GM19324 (cell line): ENCODE results near the gene CRIP3.
"Not testable (repeated sequence)": the region's sequence is repeated elsewhere in the genome, so short reads cannot be mapped to it uniquely, and the experiment has no call there.

Source experiments
- ATAC-seq: cut with Tn5 transposase; IDR thresholded peaks from one replicate; pipeline ENCODE4 v1.9.1; 2021; ENCODE audit warnings: mild to moderate bottlenecking, moderate library complexity; ENCODE audit not compliant: unreplicated experiment, low FRiP score

CRIP3 gene

DNA sequence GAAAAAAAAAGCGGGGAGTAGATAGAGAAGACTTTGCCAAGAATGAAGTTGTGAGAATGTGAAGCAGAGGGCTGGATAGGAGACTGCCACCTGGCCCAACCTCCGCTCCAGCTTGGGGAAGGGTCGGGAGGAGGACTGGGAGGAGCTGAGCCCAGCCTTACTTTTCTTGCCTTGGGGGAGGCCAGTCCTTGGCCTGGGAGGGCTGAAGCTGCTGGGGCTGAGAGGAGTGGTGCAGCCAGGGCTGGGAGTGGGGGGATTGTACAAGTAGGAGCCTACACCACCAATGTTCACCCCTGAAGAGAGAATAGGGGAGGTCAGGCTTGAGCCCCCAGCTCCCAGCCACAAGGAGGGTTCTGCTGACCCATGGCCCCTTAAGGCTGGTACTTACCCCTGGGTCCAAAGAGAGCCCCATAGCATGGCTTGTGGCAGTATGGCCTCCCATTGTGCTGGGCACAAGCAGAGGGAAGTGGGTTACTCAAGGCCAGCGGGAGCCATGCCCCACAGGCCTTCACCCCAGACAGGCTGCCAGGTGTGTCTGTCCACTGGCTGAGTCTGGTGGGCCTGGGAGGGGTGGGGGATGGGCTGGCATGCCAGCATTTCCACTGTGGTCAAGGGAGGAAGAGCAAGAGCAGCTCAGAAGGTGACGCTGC is 1.1 kb downstream of the CRIP3 start:
- no peak for ATAC-seq

DNA sequence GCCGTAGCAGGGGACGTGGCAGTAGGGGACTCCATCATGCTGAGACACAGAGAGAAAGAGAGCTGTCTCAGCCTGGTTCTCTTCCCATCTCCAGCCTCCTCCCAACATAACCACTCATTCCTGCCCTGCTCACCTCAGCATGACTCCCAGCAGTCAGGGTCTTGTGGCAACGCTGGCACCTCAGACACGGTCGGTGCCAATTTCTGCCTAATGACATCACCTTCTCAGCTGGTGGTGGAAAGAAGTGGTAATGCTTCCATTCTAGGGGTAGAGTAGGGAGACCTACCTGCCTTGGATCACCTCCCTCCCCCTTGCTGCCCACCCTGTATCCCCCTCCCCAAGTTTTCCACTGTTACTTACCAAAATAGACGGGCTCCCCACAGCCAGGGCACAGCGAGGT is 2.5 kb downstream of the CRIP3 start:
- ATAC-seq: no peak

DNA sequence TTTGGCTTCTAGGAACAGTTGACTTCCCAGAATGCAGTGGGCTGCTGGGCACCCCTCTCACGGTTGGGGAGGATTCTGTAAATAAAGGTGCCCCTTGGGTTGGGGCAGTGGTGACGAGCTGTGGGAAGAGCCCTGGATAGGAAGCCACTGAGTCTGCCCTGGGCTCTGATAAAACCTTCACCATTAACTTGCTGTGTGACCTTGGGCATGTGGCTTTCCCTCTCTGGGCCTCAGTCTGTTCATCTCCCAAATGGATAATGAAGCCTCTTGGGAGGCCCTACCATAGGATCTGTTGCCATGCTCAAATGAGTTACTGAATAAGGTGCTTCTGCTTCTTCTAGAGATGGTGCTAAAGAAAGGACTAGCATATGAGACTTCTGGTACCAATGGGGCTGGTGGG is 3.7 kb downstream of the CRIP3 start:
- ATAC-seq: no peak

DNA sequence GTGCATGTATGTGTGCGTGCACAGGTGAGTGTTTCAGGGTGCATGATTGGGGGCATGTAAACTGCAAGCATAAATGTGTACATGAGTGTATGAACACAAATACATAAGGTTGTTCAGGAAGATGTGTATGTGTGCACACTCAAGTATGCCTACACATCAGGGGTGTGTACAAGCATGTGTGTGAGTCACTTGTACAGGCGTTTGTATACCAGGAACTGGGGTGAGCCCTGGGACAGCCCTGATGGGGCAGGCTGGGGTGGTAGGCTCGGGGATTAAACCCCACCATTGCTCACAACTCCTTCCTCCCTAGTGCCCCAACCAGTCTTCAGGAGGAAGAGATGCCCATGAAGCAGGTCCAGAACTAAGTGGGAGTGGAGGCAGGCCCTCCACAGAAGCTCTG is 4.3 kb downstream of the CRIP3 start:
- ATAC-seq: no peak

DNA sequence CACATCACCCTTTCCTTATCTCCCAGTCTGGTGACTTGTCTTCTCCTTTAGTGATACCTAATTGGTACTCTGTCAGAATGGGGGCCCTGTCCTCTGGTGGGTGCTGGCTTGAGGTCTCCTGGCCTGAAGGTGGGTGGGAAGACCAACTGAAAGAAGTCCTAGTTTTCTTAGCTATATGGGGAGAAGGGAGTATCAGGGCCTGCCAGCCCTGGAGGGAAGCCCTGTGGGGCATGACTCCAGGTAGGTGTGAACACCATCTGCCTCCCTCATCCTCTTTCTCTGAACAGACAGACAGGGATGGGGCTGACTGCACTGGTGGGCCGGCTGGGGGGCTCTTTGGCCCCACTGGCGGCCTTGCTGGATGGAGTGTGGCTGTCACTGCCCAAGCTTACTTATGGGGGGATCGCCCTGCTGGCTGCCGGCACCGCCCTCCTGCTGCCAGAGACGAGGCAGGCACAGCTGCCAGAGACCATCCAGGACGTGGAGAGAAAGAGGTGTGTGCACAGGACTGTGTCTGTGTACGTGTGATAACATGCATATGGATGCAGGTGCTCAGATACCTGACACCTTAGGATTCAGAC is 4.8 kb downstream of the CRIP3 start:
- ATAC-seq: no peak

DNA sequence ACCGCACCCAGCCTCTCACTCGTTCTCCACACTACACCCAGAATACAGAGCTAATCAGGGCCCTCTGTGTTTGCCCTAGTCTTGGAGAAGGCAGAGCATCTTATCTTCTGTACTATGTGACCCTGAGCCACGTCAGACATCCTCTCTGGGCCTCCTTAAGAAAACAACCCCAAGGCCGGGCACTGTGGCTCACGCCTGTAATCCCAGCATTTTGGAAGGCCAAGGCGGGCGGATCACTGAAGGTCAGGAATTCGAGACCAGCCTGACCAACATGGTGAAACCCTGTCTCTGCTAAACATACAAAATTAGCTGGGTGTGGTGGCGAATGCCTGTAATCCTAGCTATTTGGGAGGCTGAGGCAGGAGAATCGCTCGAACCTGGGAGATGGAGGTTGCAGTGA is 5.6 kb downstream of the CRIP3 start:
- ATAC-seq: not testable (repeated sequence)

DNA sequence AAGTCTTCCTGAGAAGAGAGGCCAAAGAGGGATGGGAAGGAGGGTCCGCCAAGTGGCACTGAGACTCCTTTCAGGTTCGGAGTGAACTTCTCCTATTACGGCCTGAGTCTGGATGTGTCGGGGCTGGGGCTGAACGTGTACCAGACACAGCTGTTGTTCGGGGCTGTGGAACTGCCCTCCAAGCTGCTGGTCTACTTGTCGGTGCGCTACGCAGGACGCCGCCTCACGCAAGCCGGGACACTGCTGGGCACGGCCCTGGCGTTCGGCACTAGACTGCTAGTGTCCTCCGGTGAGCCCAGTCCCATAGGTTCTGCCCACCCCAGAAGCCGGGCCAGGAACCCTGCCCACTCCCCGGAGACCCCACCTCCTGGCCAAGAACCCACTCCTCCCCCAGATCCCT is 6.5 kb downstream of the CRIP3 start:
- ATAC-seq: no peak

DNA sequence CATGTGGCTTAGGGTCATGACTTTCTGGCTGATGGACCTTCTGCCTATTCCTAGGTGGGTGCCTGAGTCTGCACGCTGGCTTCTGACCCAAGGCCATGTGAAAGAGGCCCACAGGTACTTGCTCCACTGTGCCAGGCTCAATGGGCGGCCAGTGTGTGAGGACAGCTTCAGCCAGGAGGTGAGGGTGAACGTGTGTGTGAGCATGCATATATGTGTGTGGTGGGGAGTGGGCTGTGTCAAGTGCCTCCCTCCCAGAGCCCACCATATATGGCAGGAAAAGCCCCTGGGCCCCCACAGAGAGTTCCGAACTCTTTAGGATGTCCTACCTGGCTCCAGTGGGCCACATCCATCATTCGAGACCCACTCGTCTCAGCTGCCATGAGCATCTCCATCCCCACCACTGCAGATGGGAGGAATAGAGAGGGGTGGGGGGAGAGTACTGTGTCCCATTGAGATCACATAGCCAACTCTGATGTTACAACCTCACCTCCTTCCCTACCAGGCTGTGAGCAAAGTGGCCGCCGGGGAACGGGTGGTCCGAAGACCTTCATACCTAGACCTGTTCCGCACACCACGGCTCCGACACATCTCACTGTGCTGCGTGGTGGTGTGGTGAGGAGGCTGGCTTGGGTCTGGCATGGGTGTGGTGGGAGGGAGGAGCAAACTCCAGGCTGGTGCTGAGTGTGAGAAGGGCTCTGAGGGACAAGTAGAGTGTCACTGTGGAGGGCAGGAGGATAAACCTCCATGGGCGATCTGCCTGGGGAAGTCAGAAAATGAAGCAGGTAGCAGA is 7.3 kb downstream of the CRIP3 start:
- no peak for ATAC-seq

DNA sequence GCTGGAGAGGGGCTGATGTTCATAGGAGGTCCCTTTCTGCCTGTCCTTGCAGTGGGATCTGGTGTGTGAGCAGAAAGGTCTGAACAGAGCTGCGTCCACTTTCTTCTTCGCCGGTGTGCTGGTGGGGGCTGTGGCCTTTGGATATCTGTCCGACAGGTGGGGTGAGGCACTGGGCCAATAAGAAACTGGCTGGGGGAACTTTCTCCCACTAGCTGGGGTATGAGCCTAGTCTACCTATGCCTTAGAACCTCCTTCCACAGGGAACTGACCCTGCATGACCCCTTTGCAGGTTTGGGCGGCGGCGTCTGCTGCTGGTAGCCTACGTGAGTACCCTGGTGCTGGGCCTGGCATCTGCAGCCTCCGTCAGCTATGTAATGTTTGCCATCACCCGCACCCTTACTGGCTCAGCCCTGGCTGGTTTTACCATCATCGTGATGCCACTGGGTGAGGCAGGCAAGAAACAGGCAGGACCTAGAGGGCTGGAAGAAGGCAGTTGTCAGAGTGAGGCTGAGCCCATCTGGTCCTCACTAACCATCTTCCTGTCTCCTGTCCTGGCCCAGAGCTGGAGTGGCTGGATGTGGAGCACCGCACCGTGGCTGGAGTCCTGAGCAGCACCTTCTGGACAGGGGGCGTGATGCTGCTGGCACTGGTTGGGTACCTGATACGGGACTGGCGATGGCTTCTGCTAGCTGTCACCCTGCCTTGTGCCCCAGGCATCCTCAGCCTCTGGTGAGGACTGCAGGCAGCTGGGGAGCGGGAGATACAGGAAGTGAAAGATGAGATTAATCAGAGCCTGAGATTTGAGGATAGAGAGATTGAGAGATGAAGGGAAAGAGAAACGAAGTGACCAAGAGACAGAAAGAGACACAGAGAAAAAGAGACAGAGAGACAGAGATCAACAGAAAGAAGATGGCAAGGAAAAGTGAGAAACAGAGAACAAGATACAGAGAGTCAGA is 9.0 kb downstream of the CRIP3 start:
- no peak for ATAC-seq

DNA sequence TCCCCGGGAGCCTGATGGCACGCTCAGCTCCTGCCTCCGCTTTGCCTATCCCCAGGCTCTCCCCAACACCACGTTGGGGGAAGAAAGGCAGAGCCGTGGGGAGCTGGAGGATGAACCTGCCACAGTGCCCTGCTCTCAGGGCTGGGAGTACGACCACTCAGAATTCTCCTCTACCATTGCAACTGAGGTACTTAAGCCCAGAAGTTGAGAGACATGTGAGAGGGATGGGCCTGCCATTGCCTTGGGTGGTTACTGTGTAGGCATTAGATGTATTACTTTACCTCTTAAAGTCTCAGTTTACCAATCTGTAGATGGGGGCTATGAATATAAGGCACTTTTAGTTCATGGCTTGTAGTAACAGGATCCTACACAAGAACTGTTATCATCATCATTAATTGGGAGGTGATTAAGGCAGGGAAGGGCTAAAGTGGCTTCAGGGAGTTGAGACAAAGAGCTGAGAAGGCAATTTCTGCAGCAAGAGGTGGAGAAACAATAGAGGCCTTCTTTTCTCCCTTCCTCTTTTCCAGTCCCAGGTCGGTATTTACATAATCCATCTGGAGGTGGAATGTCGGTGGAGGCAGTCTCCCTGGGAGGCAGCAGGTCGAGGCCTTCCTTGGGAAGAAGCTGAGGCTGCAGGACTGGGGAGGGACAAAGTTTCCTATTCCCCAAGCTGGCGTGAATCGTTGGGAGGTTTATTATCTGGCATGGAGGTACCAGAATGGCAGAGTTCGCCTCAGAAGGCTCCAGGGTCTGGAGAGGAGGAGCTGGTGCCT is 9.9 kb downstream of the CRIP3 start:
- ATAC-seq: no peak

DNA sequence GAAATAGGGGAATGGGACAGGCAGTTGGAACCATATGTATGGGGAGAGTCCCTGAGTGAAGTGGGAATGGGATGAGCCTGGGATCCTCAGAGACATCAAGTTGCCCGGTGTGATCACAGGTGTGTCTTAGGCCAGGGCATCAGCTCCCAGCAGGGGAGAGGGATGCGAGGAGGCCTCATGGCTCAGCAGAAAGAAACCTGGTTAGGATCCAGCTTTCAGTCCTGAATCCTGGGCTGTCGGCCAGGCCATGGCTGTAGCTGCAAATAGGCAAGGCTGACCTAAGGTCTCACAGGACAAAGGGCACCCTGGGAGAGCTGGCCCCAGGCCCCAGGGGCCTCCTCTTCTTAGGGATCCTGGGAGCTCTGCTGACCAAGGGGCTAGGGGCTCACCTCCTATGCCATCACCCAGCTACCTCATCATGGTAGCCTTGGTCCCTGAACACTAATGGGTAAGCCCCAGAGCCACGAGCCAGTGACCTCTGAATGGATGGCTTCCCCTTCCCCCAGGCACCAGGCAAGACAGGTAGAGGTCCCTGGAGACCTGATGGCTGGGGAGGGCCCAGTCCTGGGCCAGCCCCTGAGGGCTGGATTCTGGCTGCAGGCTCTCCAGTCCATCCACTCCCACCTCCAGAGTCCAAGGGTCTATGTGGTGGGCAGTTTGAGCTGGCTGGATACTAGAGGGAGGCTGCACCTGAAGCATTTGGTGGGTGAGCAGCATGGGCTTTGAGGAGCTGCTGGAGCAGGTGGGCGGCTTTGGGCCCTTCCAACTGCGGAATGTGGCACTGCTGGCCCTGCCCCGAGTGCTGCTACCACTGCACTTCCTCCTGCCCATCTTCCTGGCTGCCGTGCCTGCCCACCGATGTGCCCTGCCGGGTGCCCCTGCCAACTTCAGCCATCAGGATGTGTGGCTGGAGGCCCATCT is 10.7 kb downstream of the CRIP3 start, which contains the start of gene SLC22A7:
SLC22A7 (plus strand) TSS at position 617 of the 921 bp plus-strand sequence; CDS start at position 716, 99 bp downstream.
- ATAC-seq: no peak

DNA sequence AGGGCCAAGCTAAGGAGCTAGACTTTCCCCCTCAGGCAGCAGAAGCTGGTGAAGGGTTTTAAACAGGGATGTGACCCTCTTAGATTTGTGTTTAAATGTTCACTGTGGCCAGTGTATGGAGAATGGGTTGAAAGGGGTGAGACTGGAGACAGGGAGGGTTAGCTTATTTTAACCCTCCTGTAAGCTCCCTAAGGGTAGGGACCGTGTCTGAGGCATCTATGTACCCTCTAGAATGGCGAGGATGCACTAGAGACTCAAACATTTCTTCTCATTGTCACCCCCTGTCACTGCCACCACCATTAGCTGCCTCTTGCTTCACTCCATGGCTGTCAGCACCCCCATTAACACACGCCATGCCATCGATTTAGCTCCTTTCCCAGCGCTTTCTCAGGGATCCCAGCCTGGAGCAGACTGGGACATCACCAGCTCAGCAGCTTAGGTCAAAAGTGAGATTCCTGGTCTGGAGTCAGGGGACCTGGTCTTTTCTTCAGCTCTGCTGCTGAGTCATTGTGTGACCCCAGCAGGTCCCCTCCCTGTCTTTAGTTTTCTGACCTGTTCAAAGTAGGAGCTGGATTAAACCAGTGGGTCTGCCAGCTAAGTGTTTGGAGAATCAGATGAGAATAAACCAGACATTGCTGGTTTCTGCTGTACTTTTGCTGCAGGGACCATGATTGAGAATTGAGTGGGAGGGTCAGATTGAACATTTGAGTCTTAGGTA is 11.7 kb downstream of the CRIP3 start:
- ATAC-seq: no peak

DNA sequence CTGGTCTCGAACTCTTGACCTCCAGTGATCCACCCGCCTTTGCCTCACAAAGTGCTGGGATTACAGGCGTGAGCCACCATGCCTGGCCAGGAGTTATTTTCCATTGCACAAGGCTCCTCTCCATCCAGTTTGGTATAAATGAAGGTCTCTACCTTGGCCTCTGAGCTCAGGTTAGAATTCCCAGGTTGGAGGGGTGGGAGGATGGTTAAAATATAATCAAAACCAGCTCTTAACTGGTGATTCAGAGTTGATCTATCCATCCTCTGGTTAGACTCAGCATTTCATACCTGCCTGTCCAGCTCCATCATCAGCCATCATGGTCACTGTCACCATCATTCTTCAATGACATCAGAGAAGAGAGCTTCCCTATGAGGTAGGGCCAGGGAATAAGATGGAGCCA is 13.2 kb downstream of the CRIP3 start:
- ATAC-seq: no peak

DNA sequence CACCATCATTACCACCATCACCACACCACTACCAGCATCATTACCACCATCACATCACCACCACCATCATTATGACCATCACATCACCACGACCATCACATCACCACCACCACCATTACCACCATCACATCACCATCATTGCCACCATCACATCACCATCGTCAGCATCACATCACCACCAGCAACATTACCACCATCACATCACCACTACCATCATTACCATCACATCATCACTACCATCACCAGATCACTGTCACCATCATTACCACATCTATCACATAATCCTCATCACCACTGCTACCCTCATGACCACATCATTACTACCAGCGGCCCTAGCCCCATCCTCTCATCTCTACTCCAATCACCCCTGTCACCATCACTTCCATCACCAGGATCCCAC is 14.1 kb downstream of the CRIP3 start:
- no peak for ATAC-seq

DNA sequence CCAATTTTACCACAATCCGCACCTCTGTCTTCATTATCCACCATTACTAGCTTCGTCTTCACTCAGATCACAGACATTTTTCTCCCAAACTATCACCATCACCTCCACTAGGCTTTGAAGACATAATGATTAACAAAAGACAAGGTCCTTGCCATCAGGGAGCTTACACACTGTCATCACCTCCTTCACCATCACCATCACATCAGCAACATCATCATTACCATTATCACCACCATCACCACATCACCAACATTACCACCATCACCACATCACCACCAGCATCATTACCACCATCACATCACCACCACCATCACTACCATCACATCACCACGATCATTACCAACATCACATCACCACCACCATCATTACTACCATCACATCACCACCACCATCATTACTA is 14.9 kb downstream of the CRIP3 start:
- ATAC-seq: no peak

DNA sequence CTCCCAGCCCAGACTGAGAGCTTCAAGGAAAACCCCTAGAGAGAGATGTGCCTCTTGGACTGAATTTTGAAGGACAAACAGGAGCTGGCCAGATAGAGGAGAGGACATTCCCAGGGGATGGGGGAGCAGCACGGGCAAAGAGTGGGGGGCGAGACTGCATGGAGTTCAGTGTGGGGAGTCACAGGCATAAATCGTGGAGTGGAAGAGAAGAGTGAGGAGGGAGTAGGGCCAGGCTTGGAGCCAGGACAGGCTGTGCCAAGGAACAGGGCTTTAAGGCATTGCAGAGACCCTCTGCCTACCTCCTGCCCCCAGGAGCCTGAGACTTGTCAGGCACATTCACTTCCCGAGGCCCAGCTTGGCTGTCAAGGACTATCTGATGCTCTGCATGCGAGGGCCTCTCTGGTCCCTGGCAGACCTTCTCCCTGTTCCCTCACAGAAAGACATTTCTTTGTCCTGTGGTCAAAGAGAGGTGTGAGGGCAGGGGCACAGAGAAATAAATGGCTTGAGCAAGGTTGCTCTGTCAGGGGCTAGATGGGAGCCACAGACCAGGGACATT is 15.8 kb downstream of the CRIP3 start:
- no peak for ATAC-seq

DNA sequence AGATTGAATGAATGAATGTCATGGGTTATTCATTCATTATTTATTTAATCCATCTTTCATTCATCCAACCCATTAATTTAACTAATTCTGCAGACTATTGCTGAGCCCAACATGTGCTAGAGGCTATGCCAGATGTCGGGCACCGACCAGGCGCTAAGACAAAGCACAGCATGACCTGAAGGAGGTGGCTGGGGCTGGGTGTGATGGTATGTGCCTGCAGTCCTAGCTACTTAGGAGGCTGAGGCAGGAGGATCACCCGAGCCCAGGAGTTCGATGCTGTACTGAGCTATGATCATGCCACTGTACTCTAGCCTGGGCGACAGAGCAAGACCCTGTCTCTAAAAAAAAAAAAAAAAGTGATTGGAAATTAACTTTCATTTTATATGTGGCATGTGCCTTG is 16.3 kb downstream of the CRIP3 start:
- no peak for ATAC-seq

DNA sequence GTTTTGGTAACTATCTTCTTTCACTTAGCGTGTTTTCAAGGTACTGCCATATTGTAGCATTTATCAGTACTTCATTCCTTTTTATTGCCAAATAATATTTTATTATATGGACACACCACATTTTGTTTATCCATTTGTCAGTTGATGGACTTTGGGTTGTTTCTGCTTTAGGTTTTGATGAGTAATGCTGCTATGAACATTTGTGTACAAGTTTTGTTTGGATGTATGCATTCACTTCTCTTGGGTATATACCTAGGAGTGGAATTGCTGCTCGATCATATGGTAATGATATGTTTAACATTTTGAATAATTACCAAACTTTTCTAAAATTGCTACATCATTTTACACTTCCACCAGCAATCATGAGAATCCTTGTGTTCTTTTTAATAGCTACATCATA is 16.9 kb downstream of the CRIP3 start:
- ATAC-seq: no peak
